ENCODE data around the gene NRARP. TPM values are rescaled to one million over a fixed set of nuclear protein-coding genes. Genes with fewer than 3 reads are reported as not detected.
A peak's percentile ranks its signal among the peaks of the same experiment; 100 is the strongest.

NRARP gene
- total and polyA plus RNA-seq, 2 of the 13 experiments (the other 11 are each of a cell fraction or from before 2014, with no cell fraction given), result 0.22 to 0.46 TPM

- ChIA-PET POLR2A (interaction anchor here (0.8 to 1.5 kb wide), 5 partner anchors 20 to 33 kb away, joined by 3 to 5 read pairs (median 4); partner anchors contain the start of gene TUBB4B), CTCF (ENCODE audit: low intra/inter-chr PET ratio, low total read pairs) (no interaction called here)
- peaks cover 13 to 28% of the 10 kb centered on the region in 2 experiments; a peak in 4 of 5 replicates for H3K36me3 ChIP-seq (replicated peaks in 1 of 2; ENCODE audit: control insufficient read depth in 1 of 2, insufficient read depth in 2 of 2, low read length in 2 of 2)
- no peaks in the 10 kb centered on the region; a peak in 1 of 5 replicates for H3K27me3 ChIP-seq (ENCODE audit: control insufficient read depth in 1 of 2, insufficient read depth in 2 of 2, low read length in 2 of 2)
- ATAC-seq (no peak), FAIRE-seq (no peak), DNase-seq (ENCODE audit: low spot score) (no peak)
- intact Hi-C loops (cut with micrococcal nuclease; ENCODE audit: unreplicated experiment) (no loop called here), in situ Hi-C loops (cut with HindIII; ENCODE audit: extremely low pct_ligation_motif_present, low pct_unique_long_range_greater_than_20kb) (no loop called here)
- peaks cover under 1% of the 10 kb centered on the region for H3K79me2 ChIP-seq (ENCODE audit: insufficient read depth, low read length)
- H3K4me1 ChIP-seq (ENCODE audit: insufficient read depth, low read length), result peaks cover 18% of the 10 kb centered on the region
- H3K9me3 ChIP-seq (ENCODE audit: low read length), result no peaks in the 10 kb centered on the region
- TF ChIP-seq NR2F6 (IDR thresholded peaks at IDR 0.05), result no peak
- TF ChIP-seq NR2F6 (CRISPR knock-in tag; IDR thresholded peaks at IDR 0.05), result no peak
- peak; percentile 57 for TF ChIP-seq AGO2 (optimal IDR thresholded peaks at IDR 0.05; ENCODE audit: low read depth, low read length)
- H2AFZ ChIP-seq (ENCODE audit: low read length), result no peak overlapping the region
- H3K4me2 ChIP-seq (ENCODE audit: low read depth, low read length), result no peak overlapping the region
- no TSS peak for BruUV-seq (replicated peaks)
- no peak overlapping the region for H3K27ac ChIP-seq (ENCODE audit: extremely low read length, insufficient read depth, low read length)
- WGBS (ENCODE audit: low lambda C conversion rate), result 89% methylated on average over 5 of the region's 15 CpGs
- H3K4me3 ChIP-seq (replicated peaks in 1 of 3; ENCODE audit: insufficient read depth in 1 of 3, low read depth in 2 of 3, low read length in 3 of 3), result no peak overlapping the region
- H3K9ac ChIP-seq (ENCODE audit: insufficient read depth, low read depth, low read length), result no peak overlapping the region
- H4K20me1 ChIP-seq (ENCODE audit: insufficient read depth, low read length), result no peaks in the 10 kb centered on the region
Measured at GRCh38 chr9:137273611-137274320, 28.3 kb downstream of the NRARP start.

GRCh38 chr9:137273095-137273490, 29.0 kb downstream of the NRARP start:
- POLR2A ChIA-PET, result interaction anchor here (1.3 to 1.5 kb wide), 2 partner anchors 19 to 32 kb away, joined by 3 to 5 read pairs; partner anchors contain the start of gene TUBB4B
- in situ Hi-C loops (cut with HindIII; ENCODE audit: extremely low pct_ligation_motif_present, low pct_unique_long_range_greater_than_20kb), result no loop called here
- TF ChIP-seq HNF4G (IDR thresholded peaks at IDR 0.05; ENCODE audit: borderline replicate concordance, low read depth, low read length), result no peak
- TF ChIP-seq HNF4G (CRISPR knock-in tag; IDR thresholded peaks at IDR 0.05; ENCODE audit: borderline replicate concordance, low read depth), result no peak
- no peak for TF ChIP-seq RFX3 (CRISPR knock-in tag; IDR thresholded peaks at IDR 0.05)
- TF ChIP-seq, protein P1, sequence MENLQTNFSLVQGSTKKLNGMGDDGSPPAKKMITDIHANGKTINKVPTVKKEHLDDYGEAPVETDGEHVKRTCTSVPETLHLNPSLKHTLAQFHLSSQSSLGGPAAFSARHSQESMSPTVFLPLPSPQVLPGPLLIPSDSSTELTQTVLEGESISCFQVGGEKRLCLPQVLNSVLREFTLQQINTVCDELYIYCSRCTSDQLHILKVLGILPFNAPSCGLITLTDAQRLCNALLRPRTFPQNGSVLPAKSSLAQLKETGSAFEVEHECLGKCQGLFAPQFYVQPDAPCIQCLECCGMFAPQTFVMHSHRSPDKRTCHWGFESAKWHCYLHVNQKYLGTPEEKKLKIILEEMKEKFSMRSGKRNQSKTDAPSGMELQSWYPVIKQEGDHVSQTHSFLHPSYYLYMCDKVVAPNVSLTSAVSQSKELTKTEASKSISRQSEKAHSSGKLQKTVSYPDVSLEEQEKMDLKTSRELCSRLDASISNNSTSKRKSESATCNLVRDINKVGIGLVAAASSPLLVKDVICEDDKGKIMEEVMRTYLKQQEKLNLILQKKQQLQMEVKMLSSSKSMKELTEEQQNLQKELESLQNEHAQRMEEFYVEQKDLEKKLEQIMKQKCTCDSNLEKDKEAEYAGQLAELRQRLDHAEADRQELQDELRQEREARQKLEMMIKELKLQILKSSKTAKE (CRISPR knock-in tag; IDR thresholded peaks at IDR 0.05; ENCODE audit: borderline replicate concordance), result no peak
- no peak for TF ChIP-seq TAF1 (CRISPR knock-in tag; IDR thresholded peaks at IDR 0.05)
- TF ChIP-seq FOSL2 (CRISPR knock-in tag; IDR thresholded peaks at IDR 0.05), result no peak
- no peak for TF ChIP-seq ZNF30 (CRISPR knock-in tag; IDR thresholded peaks at IDR 0.05)
- no peak for TF ChIP-seq CC2D1A (CRISPR knock-in tag; IDR thresholded peaks at IDR 0.05)
- no peak for TF ChIP-seq SMAD9 (CRISPR knock-in tag; IDR thresholded peaks at IDR 0.05)
- no peak for TF ChIP-seq MXI1 (IDR thresholded peaks at IDR 0.05; ENCODE audit: borderline replicate concordance, low read depth, low read length)
- no peak for TF ChIP-seq FOXA1 (IDR thresholded peaks at IDR 0.05)
- TF ChIP-seq FOXA1 (CRISPR knock-in tag; IDR thresholded peaks at IDR 0.05), result no peak
- no peak for TF ChIP-seq U2AF1 (optimal IDR thresholded peaks at IDR 0.05; ENCODE audit: low read depth, low read length)
- TF ChIP-seq ZNF777 (CRISPR knock-in tag; IDR thresholded peaks at IDR 0.05), result no peak
- TF ChIP-seq MEF2D (CRISPR knock-in tag; IDR thresholded peaks at IDR 0.05), result no peak
- no peak for TF ChIP-seq ZNF543 (CRISPR knock-in tag; IDR thresholded peaks at IDR 0.05)

More at GRCh38 chr9:137273095-137273490, 29.0 kb downstream of the NRARP start:
- peaks cover 24% of the 10 kb centered on the region for H3K4me1 ChIP-seq (ENCODE audit: insufficient read depth, low read length)
- no peak overlapping the region for H3K4me3 ChIP-seq (replicated peaks in 1 of 3; ENCODE audit: insufficient read depth in 1 of 3, low read depth in 2 of 3, low read length in 3 of 3)
- DNase-seq (ENCODE audit: low spot score), result no peak
- no peaks in the 10 kb centered on the region; a peak in 1 of 5 replicates for H3K27me3 ChIP-seq (ENCODE audit: control insufficient read depth in 1 of 2, insufficient read depth in 2 of 2, low read length in 2 of 2)
- no TSS peak for BruUV-seq (replicated peaks)
- no peak overlapping the region for H3K9ac ChIP-seq (ENCODE audit: insufficient read depth, low read depth, low read length)
- FAIRE-seq, result no peak
- intact Hi-C loops (cut with micrococcal nuclease; ENCODE audit: unreplicated experiment), result no loop called here
- no peak overlapping the region for H3K27ac ChIP-seq (ENCODE audit: extremely low read length, insufficient read depth, low read length)
- WGBS (ENCODE audit: low lambda C conversion rate), result 94% methylated on average over 10 of the region's 13 CpGs
- no peaks in the 10 kb centered on the region for H3K9me3 ChIP-seq (ENCODE audit: low read length)
- H3K36me3 ChIP-seq (replicated peaks in 1 of 2; ENCODE audit: control insufficient read depth in 1 of 2, insufficient read depth in 2 of 2, low read length in 2 of 2), result peaks cover 13 to 29% of the 10 kb centered on the region in 2 experiments; a peak in 4 of 5 replicates
- no peaks in the 10 kb centered on the region for H4K20me1 ChIP-seq (ENCODE audit: insufficient read depth, low read length)
- no peak overlapping the region for H3K4me2 ChIP-seq (ENCODE audit: low read depth, low read length)
- no peak for ATAC-seq
- CTCF ChIA-PET (ENCODE audit: low intra/inter-chr PET ratio, low total read pairs), result no interaction called here
- no peaks in the 10 kb centered on the region for H3K79me2 ChIP-seq (ENCODE audit: insufficient read depth, low read length)
- H2AFZ ChIP-seq (ENCODE audit: low read length), result no peak overlapping the region
